ENCODE results near the gene SLC46A3. TPM values are rescaled to one million over a fixed set of nuclear protein-coding genes. Genes with fewer than 3 reads are reported as not detected.
A peak's percentile ranks its signal among the peaks of the same experiment; 100 is the strongest.
"Not testable (repeated sequence)": the region's sequence is repeated elsewhere in the genome, so short reads cannot be mapped to it uniquely, and the experiment has no call there.

Gene SLC46A3
- total and polyA plus RNA-seq, 2 experiments from 2014 or later, result 0.16 to 0.28 TPM

DNA sequence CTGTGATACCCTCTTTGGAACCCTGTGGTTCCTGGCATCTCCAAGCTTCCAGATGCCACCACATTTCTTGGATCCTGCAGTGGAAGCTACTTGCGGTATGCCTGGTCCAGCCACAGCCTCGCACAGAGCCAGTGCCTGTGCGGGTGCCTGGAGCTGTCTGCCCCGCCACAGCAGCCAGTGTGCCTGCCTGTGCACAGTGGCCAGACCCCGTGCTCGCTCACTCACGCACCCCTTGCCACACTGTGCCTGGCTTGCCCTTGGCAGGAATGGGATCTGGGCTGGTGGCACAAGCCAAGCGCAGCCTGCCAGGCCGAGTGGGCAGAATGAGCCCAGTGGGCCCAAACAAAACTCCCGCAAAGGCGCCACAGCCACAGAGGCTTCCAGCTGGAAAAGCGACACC is 33.7 kb downstream of the SLC46A3 start (continued):
- TF ChIP-seq, protein P1, sequence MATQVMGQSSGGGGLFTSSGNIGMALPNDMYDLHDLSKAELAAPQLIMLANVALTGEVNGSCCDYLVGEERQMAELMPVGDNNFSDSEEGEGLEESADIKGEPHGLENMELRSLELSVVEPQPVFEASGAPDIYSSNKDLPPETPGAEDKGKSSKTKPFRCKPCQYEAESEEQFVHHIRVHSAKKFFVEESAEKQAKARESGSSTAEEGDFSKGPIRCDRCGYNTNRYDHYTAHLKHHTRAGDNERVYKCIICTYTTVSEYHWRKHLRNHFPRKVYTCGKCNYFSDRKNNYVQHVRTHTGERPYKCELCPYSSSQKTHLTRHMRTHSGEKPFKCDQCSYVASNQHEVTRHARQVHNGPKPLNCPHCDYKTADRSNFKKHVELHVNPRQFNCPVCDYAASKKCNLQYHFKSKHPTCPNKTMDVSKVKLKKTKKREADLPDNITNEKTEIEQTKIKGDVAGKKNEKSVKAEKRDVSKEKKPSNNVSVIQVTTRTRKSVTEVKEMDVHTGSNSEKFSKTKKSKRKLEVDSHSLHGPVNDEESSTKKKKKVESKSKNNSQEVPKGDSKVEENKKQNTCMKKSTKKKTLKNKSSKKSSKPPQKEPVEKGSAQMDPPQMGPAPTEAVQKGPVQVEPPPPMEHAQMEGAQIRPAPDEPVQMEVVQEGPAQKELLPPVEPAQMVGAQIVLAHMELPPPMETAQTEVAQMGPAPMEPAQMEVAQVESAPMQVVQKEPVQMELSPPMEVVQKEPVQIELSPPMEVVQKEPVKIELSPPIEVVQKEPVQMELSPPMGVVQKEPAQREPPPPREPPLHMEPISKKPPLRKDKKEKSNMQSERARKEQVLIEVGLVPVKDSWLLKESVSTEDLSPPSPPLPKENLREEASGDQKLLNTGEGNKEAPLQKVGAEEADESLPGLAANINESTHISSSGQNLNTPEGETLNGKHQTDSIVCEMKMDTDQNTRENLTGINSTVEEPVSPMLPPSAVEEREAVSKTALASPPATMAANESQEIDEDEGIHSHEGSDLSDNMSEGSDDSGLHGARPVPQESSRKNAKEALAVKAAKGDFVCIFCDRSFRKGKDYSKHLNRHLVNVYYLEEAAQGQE (IDR thresholded peaks at IDR 0.05; ENCODE audit: unreplicated experiment), result no peak
- TF ChIP-seq NANOG (IDR thresholded peaks at IDR 0.05; ENCODE audit: borderline replicate concordance), result no peak
- no peak for TF ChIP-seq ZNF331 (CRISPR knock-in tag; IDR thresholded peaks at IDR 0.05; ENCODE audit: low read depth)
- TF ChIP-seq CREB1 (CRISPR knock-in tag; IDR thresholded peaks at IDR 0.05; ENCODE audit: low read depth), result no peak
- no peak for TF ChIP-seq ZNF114 (CRISPR knock-in tag; IDR thresholded peaks at IDR 0.05)

DNA sequence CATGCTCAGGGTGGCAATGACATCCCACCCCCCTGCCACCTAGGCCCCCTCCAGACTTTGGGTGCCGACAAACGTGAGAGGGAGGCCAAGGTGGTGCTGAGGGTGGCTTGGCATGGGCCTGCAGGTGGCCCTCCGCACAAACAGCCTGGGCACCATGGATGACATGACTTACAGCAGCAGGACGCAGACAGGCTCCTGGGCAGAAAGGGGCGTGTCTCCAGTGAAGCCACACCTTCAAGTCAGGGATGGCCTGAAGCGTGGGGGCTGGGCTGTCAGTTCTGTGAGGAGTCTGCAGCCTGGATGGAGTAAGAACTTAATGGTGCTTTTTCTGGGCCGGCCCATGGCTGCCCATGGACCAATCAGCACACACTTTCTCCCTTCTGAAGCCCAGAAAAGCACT is 34.5 kb downstream of the SLC46A3 start:
- no peak overlapping the region; the same call in 1 of the 2 replicates for H3K4me2 ChIP-seq
- no peaks in the 10 kb centered on the region for H3K79me2 ChIP-seq (replicated peaks; ENCODE audit: insufficient read depth)
- DNase-seq (ENCODE audit: low spot score) (peak; percentile 95), ATAC-seq (peak; percentile 98)
- H3K4me1 Mint-ChIP-seq, result peaks cover 12% of the 10 kb centered on the region
- H3F3A ChIP-seq (replicated peaks; ENCODE audit: low read depth), result no peaks in the 10 kb centered on the region
- no peak overlapping the region for H3K27ac Mint-ChIP-seq
- H3K9me2 ChIP-seq (ENCODE audit: insufficient read depth), result no peaks in the 10 kb centered on the region
- no peak overlapping the region; the same call in 1 of the 2 replicates for H2AFZ ChIP-seq
- no peaks in the 10 kb centered on the region for H4K20me1 ChIP-seq (replicated peaks; ENCODE audit: insufficient read depth)
- no peak for TF ChIP-seq STAT1 (IDR thresholded peaks at IDR 0.05; ENCODE audit: unreplicated experiment)
- TF ChIP-seq CTCF (conservative IDR thresholded peaks at IDR 0.05; ENCODE audit: low read depth in 2 of 2), result peak in 1 of 2 experiments; percentile 41; a peak in 2 of 4 replicates
- H3K4me3 ChIP-seq, result no peak overlapping the region
- no peaks in the 10 kb centered on the region for H3K27me3 ChIP-seq (ENCODE audit: insufficient read depth)
- H3K9me3 Mint-ChIP-seq, result peaks cover 3% of the 10 kb centered on the region
- H3K36me3 Mint-ChIP-seq (ENCODE audit: low read depth), result no peaks in the 10 kb centered on the region
- H3K36me3 ChIP-seq (ENCODE audit: insufficient read depth), result no peaks in the 10 kb centered on the region
- H3K4me1 ChIP-seq (ENCODE audit: insufficient read depth), result no peaks in the 10 kb centered on the region
- H3K27ac ChIP-seq (ENCODE audit: low read depth), result no peak overlapping the region
- H3K4me3 Mint-ChIP-seq, result no peak overlapping the region
- peaks cover 2% of the 10 kb centered on the region for H3K27me3 Mint-ChIP-seq (ENCODE audit: insufficient read depth, low read depth, poor library complexity)

DNA sequence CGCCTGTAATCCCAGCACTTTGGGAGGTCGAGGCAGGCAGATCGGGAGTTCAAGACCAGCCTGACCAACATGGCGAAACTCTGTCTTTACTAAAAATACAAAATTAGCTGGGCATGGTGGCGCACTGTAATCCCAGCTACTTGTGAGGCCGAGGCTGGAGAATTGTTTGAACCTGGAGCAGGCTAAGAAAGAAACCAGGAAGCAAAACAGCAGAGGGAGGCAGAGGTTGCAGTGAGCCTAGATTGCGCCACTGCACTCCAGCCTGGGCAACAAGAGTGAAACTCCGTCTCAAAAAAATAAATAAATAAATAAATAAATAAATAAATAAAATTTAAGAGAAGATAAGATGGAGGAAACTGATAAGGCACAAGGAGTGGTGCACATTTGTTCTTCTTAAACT is 35.6 kb downstream of the SLC46A3 start:
- H3K9me2 ChIP-seq (ENCODE audit: insufficient read depth); H3K36me3 ChIP-seq (ENCODE audit: insufficient read depth); H3K27ac Mint-ChIP-seq: not testable (repeated sequence)

More for the DNA sequence above, 35.6 kb downstream of the SLC46A3 start:
- H3K79me2 ChIP-seq (replicated peaks; ENCODE audit: insufficient read depth); H3K4me3 ChIP-seq; H3K4me3 Mint-ChIP-seq; DNase-seq (ENCODE audit: low spot score); H3K36me3 Mint-ChIP-seq (ENCODE audit: low read depth); H3K9me3 Mint-ChIP-seq; H3F3A ChIP-seq (replicated peaks; ENCODE audit: low read depth); H3K4me1 ChIP-seq (ENCODE audit: insufficient read depth); ATAC-seq; H3K4me2 ChIP-seq; H2AFZ ChIP-seq; H3K27me3 ChIP-seq (ENCODE audit: insufficient read depth); H4K20me1 ChIP-seq (replicated peaks; ENCODE audit: insufficient read depth); H3K27me3 Mint-ChIP-seq (ENCODE audit: insufficient read depth, low read depth, poor library complexity); H3K27ac ChIP-seq (ENCODE audit: low read depth): not testable (repeated sequence)
- H3K4me1 Mint-ChIP-seq, result peaks cover 12% of the 10 kb centered on the region

Measured in GM23338 (cell line).